UCSD-AML1 (cell line): ENCODE results near the gene PJA1.

Experiments
- DNase-seq: peaks from one replicate; lab custom pipeline; 2025; ENCODE audit not compliant: unreplicated experiment; lab: John Stamatoyannopoulos, UW

Gene PJA1

DNA sequence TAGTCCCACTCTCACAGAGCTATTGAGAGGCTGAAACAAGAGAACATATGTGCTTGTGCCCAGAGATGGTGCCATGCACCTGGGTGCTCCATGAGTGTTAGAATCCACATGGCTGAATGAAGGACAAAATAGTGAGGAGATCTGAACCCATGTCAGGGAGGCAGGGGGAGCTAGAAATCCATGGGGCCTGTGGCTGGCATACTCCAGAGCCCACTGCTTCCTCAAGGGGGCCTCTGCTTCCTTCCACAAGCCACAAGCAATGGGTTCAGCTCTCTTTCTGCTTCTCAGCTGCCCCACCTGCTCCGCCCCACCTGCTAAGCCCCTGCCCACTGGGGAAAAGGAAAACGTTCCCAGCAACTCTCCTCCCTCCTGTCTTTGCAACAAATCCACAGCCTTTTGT is 46.1 kb downstream of the PJA1 start:
- no peak for DNase-seq

DNA sequence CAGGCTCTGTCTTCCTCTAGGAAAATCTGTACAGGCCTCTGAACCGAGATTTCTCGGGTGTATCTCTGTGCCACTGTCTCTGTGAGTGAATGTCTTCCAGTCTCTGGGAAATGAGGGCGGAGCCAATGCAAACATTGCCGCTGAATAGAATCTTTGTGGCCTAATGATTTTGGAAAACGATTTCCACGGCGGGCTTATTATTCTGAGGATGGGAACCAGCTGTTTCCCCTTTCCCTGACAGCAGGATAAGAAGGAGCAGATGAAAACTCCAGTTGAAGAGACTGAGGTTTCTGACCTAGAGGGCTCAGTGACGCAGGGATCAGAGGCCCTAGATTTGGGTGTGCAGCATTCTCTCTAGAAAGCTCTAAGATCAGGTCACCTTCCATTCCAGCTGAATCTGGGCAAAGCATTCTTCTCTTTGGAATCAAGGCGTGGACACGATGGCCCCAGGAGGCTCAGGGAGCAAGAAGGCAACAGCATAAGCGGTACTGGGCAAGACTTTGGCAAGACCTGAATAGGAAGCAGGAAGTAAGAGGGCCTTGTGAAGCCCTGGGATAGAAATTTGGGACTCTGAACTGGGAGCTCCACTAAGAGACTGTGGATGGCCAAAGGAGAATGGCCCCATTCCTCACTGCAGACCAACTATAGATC is 47.3 kb downstream of the PJA1 start:
- DNase-seq: no peak

DNA sequence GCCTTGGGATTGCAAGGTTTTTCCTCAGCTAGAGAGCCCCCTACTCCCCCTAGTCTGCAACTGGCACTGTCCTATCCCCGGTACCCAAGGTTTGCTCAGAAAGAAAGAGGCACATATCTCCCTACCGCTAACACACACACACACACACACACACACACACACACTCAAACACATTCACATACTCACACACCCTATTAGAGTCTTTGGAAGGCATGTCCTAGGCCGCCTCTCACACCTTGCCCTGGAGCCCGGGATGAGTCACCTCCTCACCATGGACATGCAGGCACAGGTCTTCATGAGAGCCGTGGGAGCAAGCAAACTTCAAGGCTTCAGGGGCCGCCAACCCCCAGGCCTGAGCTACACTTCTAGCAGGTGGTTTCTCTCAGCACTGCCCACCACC is 49.2 kb downstream of the PJA1 start:
- no peak for DNase-seq

DNA sequence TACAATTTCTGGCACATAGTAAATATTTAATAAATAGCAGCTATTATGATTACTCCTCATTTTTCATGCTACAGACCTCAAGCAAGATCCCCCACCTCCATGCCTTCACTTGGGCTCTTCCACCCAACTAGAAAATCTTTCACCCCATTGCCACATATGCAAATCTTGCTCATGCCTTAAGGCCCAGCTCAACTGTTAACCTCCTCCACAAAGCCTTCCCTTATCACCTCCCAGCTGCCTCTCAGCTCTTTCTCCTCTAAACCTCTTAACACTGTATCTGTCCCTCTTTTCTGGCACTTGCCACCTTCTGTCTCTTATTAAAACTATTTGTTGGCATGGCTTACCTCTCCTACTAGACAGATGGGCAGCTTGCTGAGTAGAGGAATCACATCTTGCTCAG is 51.5 kb downstream of the PJA1 start:
- no peak for DNase-seq
